GM06990 (cell line): ENCODE data around the gene ADGRD2.

Experiments used
- DNase-seq: peaks from one replicate; pipeline ENCODE4 v3.0.0-alpha.2; 2011; ENCODE audit not compliant: insufficient read length; ENCODE audit errors: extremely low read depth
- H3K27me3 ChIP-seq: replicated peaks from 2 replicates; pipeline ENCODE4 v1.6.0; 2011; ENCODE audit warnings: low read length; ENCODE audit not compliant: control insufficient read depth, insufficient read depth
- H3K36me3 ChIP-seq: 2 replicates; pipeline ENCODE4 v1.5.1; 2011; ENCODE audit warnings: low read length; ENCODE audit not compliant: control insufficient read depth, insufficient read depth
- H3K4me3 ChIP-seq: replicated peaks from 2 replicates; pipeline ENCODE4 v1.5.1; 2011; ENCODE audit warnings: low read depth, mild to moderate bottlenecking, control low read depth, low read length
- TF ChIP-seq, protein P1 (sequence below): IDR thresholded peaks from 2 replicates; pipeline ENCODE4 v1.5.1; 2011; ENCODE audit warnings: low read length, control low read depth, mild to moderate bottlenecking, inconsistent platforms; ENCODE audit not compliant: insufficient read depth, poor library complexity, severe bottlenecking

ADGRD2 gene

DNA sequence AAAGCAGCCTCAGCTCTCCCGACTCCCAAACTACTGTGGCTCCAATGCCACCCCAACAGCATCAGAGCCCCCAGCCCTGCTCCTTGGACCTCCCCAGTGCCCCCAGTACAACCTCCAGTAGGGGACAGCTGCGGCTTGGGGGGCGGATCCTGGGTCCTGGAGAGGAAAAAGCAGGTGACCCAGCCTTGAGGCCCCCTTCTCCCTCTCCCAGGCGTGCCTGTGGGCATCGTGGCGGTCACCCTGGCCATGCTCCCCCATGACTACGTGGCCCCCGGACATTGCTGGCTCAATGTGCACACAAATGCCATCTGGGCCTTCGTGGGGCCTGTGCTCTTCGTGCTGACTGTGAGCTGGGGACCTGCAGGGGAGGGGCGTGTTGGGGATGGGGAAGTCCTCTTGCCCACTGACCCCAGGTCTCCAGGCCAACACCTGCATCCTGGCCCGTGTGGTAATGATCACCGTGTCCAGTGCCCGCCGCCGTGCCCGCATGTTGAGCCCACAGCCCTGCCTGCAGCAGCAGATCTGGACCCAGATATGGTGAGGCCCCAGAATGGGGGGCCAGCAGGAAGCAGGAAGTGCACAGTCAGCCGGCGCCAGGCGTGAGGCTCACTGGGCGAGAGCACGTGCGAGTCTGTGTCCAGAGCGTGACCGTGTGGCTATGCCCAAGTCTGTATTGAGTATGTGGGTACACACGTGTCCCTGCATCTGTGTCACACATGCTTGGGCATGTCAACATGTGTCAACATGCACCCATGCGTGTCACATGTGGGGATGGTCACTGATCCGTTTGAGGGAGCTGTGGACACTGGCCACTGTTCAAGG lies 19.0 kb downstream of the ADGRD2 start:
- TF ChIP-seq, protein P1, sequence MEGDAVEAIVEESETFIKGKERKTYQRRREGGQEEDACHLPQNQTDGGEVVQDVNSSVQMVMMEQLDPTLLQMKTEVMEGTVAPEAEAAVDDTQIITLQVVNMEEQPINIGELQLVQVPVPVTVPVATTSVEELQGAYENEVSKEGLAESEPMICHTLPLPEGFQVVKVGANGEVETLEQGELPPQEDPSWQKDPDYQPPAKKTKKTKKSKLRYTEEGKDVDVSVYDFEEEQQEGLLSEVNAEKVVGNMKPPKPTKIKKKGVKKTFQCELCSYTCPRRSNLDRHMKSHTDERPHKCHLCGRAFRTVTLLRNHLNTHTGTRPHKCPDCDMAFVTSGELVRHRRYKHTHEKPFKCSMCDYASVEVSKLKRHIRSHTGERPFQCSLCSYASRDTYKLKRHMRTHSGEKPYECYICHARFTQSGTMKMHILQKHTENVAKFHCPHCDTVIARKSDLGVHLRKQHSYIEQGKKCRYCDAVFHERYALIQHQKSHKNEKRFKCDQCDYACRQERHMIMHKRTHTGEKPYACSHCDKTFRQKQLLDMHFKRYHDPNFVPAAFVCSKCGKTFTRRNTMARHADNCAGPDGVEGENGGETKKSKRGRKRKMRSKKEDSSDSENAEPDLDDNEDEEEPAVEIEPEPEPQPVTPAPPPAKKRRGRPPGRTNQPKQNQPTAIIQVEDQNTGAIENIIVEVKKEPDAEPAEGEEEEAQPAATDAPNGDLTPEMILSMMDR, result no peak
- DNase-seq, result no peak
- Histone ChIP-seq H3K4me3 (no peak overlapping the region), H3K36me3 (no peaks in the 10 kb centered on the region), H3K27me3 (no peaks in the 10 kb centered on the region; the same call in 1 of the 2 replicates)

DNA sequence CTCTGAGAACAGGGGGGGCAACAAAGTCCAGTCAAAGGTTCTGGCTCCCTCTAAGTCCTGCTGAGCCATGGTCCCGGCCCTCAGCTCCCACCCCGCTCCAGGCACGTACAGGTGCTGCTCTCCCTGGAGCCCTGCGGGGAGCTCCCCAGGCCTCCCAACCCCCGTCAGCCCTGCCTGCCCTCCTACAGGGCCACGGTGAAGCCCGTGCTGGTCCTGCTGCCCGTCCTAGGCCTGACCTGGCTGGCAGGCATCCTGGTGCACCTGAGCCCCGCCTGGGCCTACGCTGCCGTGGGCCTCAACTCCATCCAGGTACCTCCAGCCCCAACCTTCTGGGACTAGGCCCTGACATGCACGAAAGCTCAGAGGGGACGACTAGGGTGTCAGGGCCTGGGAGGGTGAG lies 20.1 kb downstream of the ADGRD2 start:
- no peaks in the 10 kb centered on the region; the same call in 1 of the 2 replicates for H3K27me3 ChIP-seq
- TF ChIP-seq, protein P1, result no peak
- H3K36me3 ChIP-seq, result no peaks in the 10 kb centered on the region
- H3K4me3 ChIP-seq, result no peak overlapping the region
- no peak for DNase-seq

DNA sequence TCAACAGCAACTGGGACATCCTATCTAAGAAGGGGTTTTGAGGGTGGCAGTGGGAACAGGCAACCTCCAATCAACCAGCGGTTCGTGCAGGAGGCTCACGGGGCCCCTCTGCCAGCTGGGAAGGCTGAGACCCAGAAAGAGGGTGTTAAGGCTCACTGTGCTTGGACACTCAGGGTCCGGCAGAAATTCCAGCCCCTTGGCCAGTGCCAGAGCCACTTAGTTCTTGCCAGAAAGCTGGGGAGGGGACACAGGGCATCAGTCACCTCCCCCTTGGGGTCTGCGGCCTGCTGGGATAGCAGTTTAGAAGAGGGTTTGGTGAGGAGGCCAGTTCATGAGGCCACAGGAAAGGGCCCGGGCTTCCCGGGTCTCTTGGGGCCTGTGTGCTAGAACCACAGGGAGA lies 20.5 kb downstream of the ADGRD2 start:
- Histone ChIP-seq H3K36me3 (no peaks in the 10 kb centered on the region), H3K4me3 (no peak overlapping the region), H3K27me3 (no peaks in the 10 kb centered on the region; the same call in 1 of the 2 replicates)
- TF ChIP-seq, protein P1, result no peak
- no peak for DNase-seq

DNA sequence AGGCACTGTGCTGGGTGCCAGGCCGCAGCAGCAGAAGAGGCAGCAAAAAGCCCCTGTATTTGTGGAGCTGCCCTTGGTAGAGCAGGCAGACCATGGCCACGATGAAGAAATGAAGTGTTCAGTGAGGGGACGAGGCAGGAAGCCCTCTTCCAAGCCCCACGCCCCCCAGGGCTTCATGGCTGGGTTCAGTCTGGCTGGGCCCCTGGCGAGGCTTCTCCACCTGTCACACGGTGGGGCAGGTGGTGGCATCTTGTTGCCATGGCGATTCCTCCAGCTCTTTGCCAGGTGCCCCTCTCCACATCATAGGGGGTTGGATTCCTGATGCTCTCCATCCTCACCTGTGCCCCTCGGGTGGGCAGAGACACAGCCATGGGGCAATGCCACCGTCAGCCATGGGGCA lies 21.5 kb downstream of the ADGRD2 start:
- Histone ChIP-seq H3K4me3 (no peak overlapping the region), H3K27me3 (no peaks in the 10 kb centered on the region; the same call in none of the 2 replicates), H3K36me3 (no peaks in the 10 kb centered on the region)
- DNase-seq, result no peak
- TF ChIP-seq, protein P1, result no peak

DNA sequence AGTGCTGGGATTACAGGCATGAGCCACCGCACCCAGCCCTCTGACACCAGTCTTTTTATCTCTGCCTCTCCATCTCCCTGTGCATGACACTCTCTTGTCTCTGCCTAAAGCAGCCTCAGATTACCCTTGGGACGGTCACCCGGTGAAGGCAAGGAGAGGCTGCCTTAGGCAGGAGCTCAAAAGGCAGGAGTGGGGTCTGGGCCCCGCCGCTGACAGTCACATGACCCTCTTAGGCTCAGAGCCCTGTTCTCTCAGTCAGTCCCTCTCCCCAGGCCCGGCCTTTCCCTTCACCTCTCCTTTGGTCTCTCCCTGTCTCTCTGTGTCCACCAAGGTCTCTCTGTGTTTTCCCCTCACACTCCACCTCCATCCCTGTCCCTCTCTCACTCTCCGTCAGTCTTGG lies 22.5 kb downstream of the ADGRD2 start:
- no peak for DNase-seq
- no peaks in the 10 kb centered on the region for H3K36me3 ChIP-seq
- H3K27me3 ChIP-seq, result peaks cover 2% of the 10 kb centered on the region
- TF ChIP-seq, protein P1, result no peak
- no peak overlapping the region for H3K4me3 ChIP-seq
